ENCODE data around the gene NPRL2.
A peak's percentile ranks its signal among the peaks of the same experiment; 100 is the strongest.

The NPRL2 gene

DNA sequence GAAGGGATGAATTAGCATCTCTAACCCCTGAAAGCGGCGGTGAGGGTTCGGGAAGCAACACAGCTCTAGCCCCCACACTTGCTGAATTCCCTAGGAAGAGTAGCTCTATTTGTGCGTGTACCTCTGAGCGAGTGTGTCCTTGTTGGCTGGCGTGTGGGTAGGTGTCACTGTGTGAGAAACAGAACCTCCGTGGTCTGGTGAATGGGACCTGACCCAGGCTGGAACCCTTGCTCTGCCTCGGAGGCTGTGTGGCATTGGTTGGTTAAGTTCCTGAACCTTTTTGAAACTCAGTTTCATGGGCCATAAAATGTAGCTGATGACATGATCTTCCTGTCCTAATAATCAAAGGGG, 9.2 kb upstream of the NPRL2 start:
- H3K4me3 ChIP-seq (ENCODE audit: low read depth, low read length): no peak overlapping the region
- no peak for DNase-seq (ENCODE audit: low read depth)
- TF ChIP-seq POLR2A (IDR thresholded peaks at IDR 0.05; ENCODE audit: extremely low read depth, insufficient read length): no peak
- TF ChIP-seq, protein P1, sequence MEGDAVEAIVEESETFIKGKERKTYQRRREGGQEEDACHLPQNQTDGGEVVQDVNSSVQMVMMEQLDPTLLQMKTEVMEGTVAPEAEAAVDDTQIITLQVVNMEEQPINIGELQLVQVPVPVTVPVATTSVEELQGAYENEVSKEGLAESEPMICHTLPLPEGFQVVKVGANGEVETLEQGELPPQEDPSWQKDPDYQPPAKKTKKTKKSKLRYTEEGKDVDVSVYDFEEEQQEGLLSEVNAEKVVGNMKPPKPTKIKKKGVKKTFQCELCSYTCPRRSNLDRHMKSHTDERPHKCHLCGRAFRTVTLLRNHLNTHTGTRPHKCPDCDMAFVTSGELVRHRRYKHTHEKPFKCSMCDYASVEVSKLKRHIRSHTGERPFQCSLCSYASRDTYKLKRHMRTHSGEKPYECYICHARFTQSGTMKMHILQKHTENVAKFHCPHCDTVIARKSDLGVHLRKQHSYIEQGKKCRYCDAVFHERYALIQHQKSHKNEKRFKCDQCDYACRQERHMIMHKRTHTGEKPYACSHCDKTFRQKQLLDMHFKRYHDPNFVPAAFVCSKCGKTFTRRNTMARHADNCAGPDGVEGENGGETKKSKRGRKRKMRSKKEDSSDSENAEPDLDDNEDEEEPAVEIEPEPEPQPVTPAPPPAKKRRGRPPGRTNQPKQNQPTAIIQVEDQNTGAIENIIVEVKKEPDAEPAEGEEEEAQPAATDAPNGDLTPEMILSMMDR (IDR thresholded peaks at IDR 0.05; ENCODE audit: low read depth, low read length): no peak
- TF ChIP-seq, protein P2, sequence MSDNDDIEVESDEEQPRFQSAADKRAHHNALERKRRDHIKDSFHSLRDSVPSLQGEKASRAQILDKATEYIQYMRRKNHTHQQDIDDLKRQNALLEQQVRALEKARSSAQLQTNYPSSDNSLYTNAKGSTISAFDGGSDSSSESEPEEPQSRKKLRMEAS (IDR thresholded peaks at IDR 0.05; ENCODE audit: low read depth, low read length): no peak
- no peak for TF ChIP-seq MYC (IDR thresholded peaks at IDR 0.05; ENCODE audit: low read depth, low read length)

DNA sequence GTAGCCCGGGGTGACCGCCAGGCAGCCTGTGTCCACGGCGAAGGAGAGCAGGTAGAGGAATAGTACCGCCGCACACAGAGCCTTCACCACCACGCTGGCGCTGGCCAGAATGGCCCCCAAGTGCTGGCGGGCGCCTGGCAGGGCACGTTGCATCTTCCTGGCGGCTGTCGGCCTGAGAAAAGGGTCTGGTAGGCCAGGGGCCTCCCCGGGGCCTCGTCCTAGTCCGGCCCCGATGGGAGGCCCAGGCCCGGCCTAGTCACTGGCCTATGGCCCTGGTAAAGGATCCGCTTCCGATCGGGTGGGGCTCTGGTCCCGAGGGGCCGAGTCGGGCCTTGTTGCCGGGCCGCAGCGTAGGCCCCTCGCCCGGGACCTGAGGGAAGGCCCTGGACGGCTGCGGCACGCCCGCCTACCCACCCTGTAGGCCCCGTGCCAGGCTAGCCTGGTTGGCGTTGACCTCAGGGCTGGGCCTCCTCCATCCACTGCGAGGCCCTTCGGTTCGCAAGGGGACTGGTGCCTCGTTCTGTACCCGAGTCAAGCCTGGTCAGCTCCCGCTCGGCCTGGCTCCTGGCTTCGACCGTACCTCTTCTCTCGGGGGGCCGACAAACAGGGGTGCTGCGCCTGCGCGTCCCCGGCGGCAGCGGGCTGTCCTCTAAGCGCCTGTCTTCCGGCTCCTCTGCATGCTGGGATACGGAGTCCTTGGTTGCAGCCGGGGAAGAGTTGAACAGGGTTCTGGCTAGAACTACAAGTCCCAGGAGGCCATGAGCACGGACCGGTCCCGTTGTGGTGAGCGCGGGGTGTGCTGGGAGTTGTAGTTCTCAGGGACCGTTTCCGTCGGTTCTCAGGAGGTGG, 8.6 kb upstream of the NPRL2 start, which contains the start of gene TMEM115:
Gene TMEM115 (minus strand): TSS at position 611 of the 849 bp plus-strand sequence. CDS start 458 bp downstream, at position 153.
- peak; percentile 98 for DNase-seq (ENCODE audit: low read depth)
- TF ChIP-seq MYC (IDR thresholded peaks at IDR 0.05; ENCODE audit: low read depth, low read length): peak; percentile 57
- peak; percentile 50 for TF ChIP-seq POLR2A (IDR thresholded peaks at IDR 0.05; ENCODE audit: extremely low read depth, insufficient read length)
- TF ChIP-seq, protein P2 (IDR thresholded peaks at IDR 0.05; ENCODE audit: low read depth, low read length): no peak; the same call in none of the 2 replicates
- TF ChIP-seq, protein P1 (IDR thresholded peaks at IDR 0.05; ENCODE audit: low read depth, low read length): no peak
- H3K4me3 ChIP-seq (ENCODE audit: low read depth, low read length): peak within 1 kb of the TSS; percentile 79

DNA sequence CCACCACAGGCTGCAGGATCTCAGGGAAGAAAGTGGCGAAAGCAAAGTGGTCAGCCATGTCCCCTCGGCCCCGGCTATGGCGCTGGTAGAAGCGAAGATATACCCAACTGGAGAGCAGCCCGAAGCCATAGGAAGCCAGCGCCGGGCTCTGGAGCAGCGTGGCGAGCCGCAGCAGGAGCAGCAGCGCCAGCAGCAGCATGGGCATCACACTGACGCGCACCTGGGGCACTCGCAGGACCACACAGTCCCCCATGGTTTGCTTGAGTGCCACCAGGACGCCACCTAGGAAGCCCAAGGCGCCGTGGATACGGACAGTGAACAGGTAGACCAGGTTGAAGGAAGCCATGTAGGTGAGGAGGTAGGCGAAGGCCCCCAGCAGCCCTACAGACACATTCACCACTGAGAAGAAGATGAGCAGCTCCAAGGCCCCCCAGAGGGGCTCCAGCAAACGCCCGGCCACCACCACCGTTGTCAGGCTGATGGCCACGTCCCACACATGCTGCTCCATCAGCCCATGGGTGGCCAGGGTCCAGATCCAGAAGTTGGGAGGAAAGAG, 7.9 kb upstream of the NPRL2 start:
- peak overlapping the region; percentile 79 for H3K4me3 ChIP-seq (ENCODE audit: low read depth, low read length)
- TF ChIP-seq MYC (IDR thresholded peaks at IDR 0.05; ENCODE audit: low read depth, low read length) (no peak), POLR2A (IDR thresholded peaks at IDR 0.05; ENCODE audit: extremely low read depth, insufficient read length) (no peak)
- TF ChIP-seq, protein P1 (IDR thresholded peaks at IDR 0.05; ENCODE audit: low read depth, low read length): no peak
- TF ChIP-seq, protein P2 (IDR thresholded peaks at IDR 0.05; ENCODE audit: low read depth, low read length): no peak
- DNase-seq (ENCODE audit: low read depth): no peak

DNA sequence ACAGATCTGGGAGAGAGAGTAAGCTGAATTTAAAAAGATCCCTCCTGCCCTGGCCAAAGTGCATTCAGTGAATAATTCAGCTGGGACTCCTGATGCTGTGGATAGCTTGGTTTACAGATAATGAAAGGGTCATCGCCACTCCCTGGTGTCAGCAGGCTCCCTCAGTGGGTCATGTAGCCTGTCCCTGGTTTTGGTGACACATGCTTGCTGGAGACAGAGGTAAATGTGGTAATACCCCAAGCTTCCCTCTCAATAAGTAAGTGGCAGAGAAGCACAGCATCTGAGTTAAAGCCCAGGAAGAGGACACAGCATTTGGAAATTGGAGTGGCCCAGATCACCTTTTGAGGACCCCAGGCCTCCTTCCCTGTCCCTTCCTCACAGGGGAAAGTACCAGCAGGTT, 6.9 kb upstream of the NPRL2 start:
- H3K4me3 ChIP-seq (ENCODE audit: low read depth, low read length): peak overlapping the region; percentile 79
- DNase-seq (ENCODE audit: low read depth): peak; percentile 39
- TF ChIP-seq MYC (IDR thresholded peaks at IDR 0.05; ENCODE audit: low read depth, low read length): no peak
- TF ChIP-seq, protein P1 (IDR thresholded peaks at IDR 0.05; ENCODE audit: low read depth, low read length): no peak
- no peak for TF ChIP-seq POLR2A (IDR thresholded peaks at IDR 0.05; ENCODE audit: extremely low read depth, insufficient read length)
- TF ChIP-seq, protein P2 (IDR thresholded peaks at IDR 0.05; ENCODE audit: low read depth, low read length): no peak

DNA sequence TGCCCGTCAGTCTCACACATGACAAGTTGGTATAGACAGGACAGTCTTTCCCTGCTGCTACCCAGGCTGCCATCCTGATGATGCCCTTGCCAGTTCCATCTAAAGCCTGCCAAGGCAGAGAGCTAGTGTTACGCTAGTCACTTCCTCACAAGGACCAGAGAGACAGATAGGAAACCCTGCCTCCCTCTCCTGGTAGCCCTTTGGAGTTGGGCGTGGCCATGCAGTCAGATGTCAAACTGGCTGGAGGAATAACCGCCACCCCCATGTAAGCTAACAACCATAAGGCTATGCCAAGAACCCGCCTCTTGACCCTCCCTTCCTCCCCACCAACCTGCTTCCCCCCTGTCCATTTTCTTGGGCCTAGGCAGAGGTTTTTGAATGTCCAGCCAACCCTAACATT, 6.0 kb upstream of the NPRL2 start:
- peak; percentile 60 for DNase-seq (ENCODE audit: low read depth)
- peak overlapping the region; percentile 79 for H3K4me3 ChIP-seq (ENCODE audit: low read depth, low read length)
- TF ChIP-seq POLR2A (IDR thresholded peaks at IDR 0.05; ENCODE audit: extremely low read depth, insufficient read length) (no peak), MYC (IDR thresholded peaks at IDR 0.05; ENCODE audit: low read depth, low read length) (no peak)
- TF ChIP-seq, protein P2 (IDR thresholded peaks at IDR 0.05; ENCODE audit: low read depth, low read length): no peak
- TF ChIP-seq, protein P1 (IDR thresholded peaks at IDR 0.05; ENCODE audit: low read depth, low read length): no peak
